Fibroblast of lung (primary cell): Measurements from ENCODE around the gene ZDHHC14. TPM values are rescaled to one million over a fixed set of nuclear protein-coding genes. Genes with fewer than 3 reads are reported as not detected.
A peak's percentile ranks its signal among the peaks of the same experiment; 100 is the strongest.

ENCODE experiments used
- DNase-seq, 2 donors: peaks; one replicate each; pipeline versions ENCODE4 v3.0.0 to v3.0.0-alpha.2; 2010; ENCODE audit warnings: low read depth in 2 of 2
- H2AFZ ChIP-seq: 2 replicates; pipeline ENCODE4 v1.5.1; 2012; ENCODE audit warnings: low read length, control low read depth, inconsistent platforms
- H3K27ac ChIP-seq: 2 replicates; pipeline ENCODE4 v1.5.1; 2011; ENCODE audit warnings: low read length, control low read depth; ENCODE audit not compliant: insufficient read depth
- H3K27me3 ChIP-seq: 2 replicates; pipeline ENCODE4 v1.5.1; 2011; ENCODE audit warnings: mild to moderate bottlenecking, low read length; ENCODE audit not compliant: control insufficient read depth, insufficient read depth
- H3K36me3 ChIP-seq: 2 replicates; pipeline ENCODE4 v1.5.1; 2011; ENCODE audit warnings: low read length; ENCODE audit not compliant: control insufficient read depth, insufficient read depth
- H3K4me1 ChIP-seq: 2 replicates; pipeline ENCODE4 v1.5.1; 2011; ENCODE audit warnings: low read length; ENCODE audit not compliant: control insufficient read depth, insufficient read depth; ENCODE audit errors: extremely low read depth
- H3K4me2 ChIP-seq: 2 replicates; pipeline ENCODE4 v1.5.1; 2011; ENCODE audit warnings: low read length, control low read depth; ENCODE audit not compliant: insufficient read depth; ENCODE audit errors: extremely low read depth
- H3K4me3 ChIP-seq, 4 experiments: fragments of 200-600 bp in 1 of 4; sonication (generic) in 1 of 4; replicated peaks in 1 of 4; 2 replicates each; pipeline ENCODE4 v1.5.1; 2011 to 2016; ENCODE audit warnings: low read length in 4 of 4, low read depth in 3 of 4, mild to moderate bottlenecking in 3 of 4, control low read depth in 2 of 4, inconsistent platforms in 1 of 4, mixed read lengths in 1 of 4; ENCODE audit not compliant: insufficient read depth in 1 of 4; ENCODE audit errors: control extremely low read depth in 1 of 4
- H3K79me2 ChIP-seq: 2 replicates; pipeline ENCODE4 v1.5.1; 2012; ENCODE audit warnings: mild to moderate bottlenecking, low read length, inconsistent platforms; ENCODE audit not compliant: control insufficient read depth, insufficient read depth
- H3K9ac ChIP-seq: 2 replicates; pipeline ENCODE4 v1.5.1; 2011; ENCODE audit warnings: mild to moderate bottlenecking, low read length, control low read depth; ENCODE audit not compliant: insufficient read depth
- H3K9me3 ChIP-seq: 2 replicates; pipeline ENCODE4 v1.5.1; 2012; ENCODE audit warnings: low read depth, low read length; ENCODE audit not compliant: control insufficient read depth, insufficient read depth
- H4K20me1 ChIP-seq: 2 replicates; pipeline ENCODE4 v1.5.1; 2011; ENCODE audit warnings: low read length; ENCODE audit not compliant: control insufficient read depth, insufficient read depth; ENCODE audit errors: extremely low read depth
- CTCF ChIP-seq, 2 donors: IDR thresholded peaks in 1 of 2; conservative IDR thresholded peaks in 1 of 2; 1 replicate in 1 of 2; 2 replicates in 1 of 2; pipeline ENCODE4 v1.5.1; 2011 to 2012; ENCODE audit warnings: low read length in 2 of 2, control low read depth in 1 of 2, inconsistent platforms in 1 of 2, low read depth in 1 of 2, mild to moderate bottlenecking in 1 of 2
- EZH2 ChIP-seq: IDR thresholded peaks from 2 replicates; pipeline ENCODE4 v1.5.1; 2012; ENCODE audit warnings: low read length, control low read depth, mild to moderate bottlenecking; ENCODE audit errors: missing control alignments
- polyA plus RNA-seq, 2 donors: library from polyadenylated mRNA; depleted of rRNA in 1 of 2; stranded (reverse) in 1 of 2; unstranded in 1 of 2; fragments of >200 nt; gene quantifications; 2 replicates each; pipeline ENCODE4 v1.2.1, GENCODE V29; 2011 to 2012; ENCODE audit warnings: missing spikeins in 1 of 2
- total RNA-seq: library from RNA; depleted of rRNA; stranded (reverse); fragments of >200 nt; gene quantifications from 2 replicates; pipeline ENCODE4 v1.2.1, GENCODE V29; 2014

The ZDHHC14 gene
- total and polyA plus RNA-seq, 2 donors (not counting 1 experiment from before 2014, with no cell fraction given), result 1.7 to 3.5 TPM

DNA sequence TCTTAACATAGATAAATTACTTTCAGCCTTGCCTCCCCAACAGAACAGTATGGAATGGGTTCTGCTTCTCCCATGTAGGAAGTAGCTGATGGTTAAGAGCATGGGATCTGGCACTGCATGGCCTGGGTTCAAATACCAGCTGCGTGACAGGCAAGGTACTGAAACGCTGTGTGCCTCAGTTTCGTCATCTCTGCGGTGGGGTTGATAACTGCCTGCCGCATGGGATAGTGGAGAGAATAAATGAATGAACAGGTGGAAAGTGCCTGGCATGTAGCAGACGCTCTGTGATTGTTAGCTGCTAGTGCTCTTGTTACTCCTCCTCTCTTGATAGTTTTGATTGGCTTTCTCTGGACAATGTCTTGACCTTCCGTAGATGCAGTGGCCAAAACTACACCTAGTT is 213.3 kb downstream of the ZDHHC14 start:
- Histone ChIP-seq H3K9ac (no peak overlapping the region), H3K79me2 (no peaks in the 10 kb centered on the region), H3K27ac (no peak overlapping the region), H3K9me3 (no peaks in the 10 kb centered on the region), H2AFZ (no peak overlapping the region), H4K20me1 (no peaks in the 10 kb centered on the region), H3K27me3 (no peaks in the 10 kb centered on the region), H3K4me1 (peaks cover 6% of the 10 kb centered on the region), H3K4me3 (no peak overlapping the region), H3K36me3 (no peaks in the 10 kb centered on the region), H3K4me2 (no peak overlapping the region)
- TF ChIP-seq CTCF (conservative IDR thresholded peaks at IDR 0.05 in 1 of 2, IDR thresholded peaks at IDR 0.05 in 1 of 2; ENCODE audit: low read depth in 1 of 2, low read length in 2 of 2) (no peak), EZH2 (no peak)
- DNase-seq, result no peak

GRCh38 chr6:157595768-157596167 is 214.8 kb downstream of the ZDHHC14 start:
- Histone ChIP-seq H3K4me1 (peaks cover 6% of the 10 kb centered on the region), H3K4me3 (no peak overlapping the region), H3K4me2 (no peak overlapping the region), H3K36me3 (no peaks in the 10 kb centered on the region), H3K27ac (no peak overlapping the region), H2AFZ (no peak overlapping the region), H3K27me3 (no peaks in the 10 kb centered on the region), H3K9ac (no peak overlapping the region), H4K20me1 (no peaks in the 10 kb centered on the region), H3K9me3 (no peaks in the 10 kb centered on the region), H3K79me2 (no peaks in the 10 kb centered on the region)
- TF ChIP-seq CTCF (conservative IDR thresholded peaks at IDR 0.05 in 1 of 2, IDR thresholded peaks at IDR 0.05 in 1 of 2; ENCODE audit: low read depth in 1 of 2, low read length in 2 of 2), result peak in 1 of 2 donors; percentile 2
- no peak for TF ChIP-seq EZH2
- DNase-seq, result no peak

GRCh38 chr6:157596461-157596860 is 215.5 kb downstream of the ZDHHC14 start:
- H4K20me1 ChIP-seq, result no peaks in the 10 kb centered on the region
- no peak overlapping the region for H3K9ac ChIP-seq
- H3K4me2 ChIP-seq, result peak overlapping the region; percentile 49
- H2AFZ ChIP-seq, result peak overlapping the region; percentile 29
- H3K27ac ChIP-seq, result no peak overlapping the region
- H3K27me3 ChIP-seq, result no peaks in the 10 kb centered on the region
- no peaks in the 10 kb centered on the region for H3K79me2 ChIP-seq
- H3K4me1 ChIP-seq, result peaks cover 6% of the 10 kb centered on the region
- H3K4me3 ChIP-seq, result no peak overlapping the region
- TF ChIP-seq EZH2 (no peak), CTCF (conservative IDR thresholded peaks at IDR 0.05 in 1 of 2, IDR thresholded peaks at IDR 0.05 in 1 of 2; ENCODE audit: low read depth in 1 of 2, low read length in 2 of 2) (no peak)
- H3K9me3 ChIP-seq, result no peaks in the 10 kb centered on the region
- DNase-seq, result peak in 1 of 2 donors; percentile 30
- no peaks in the 10 kb centered on the region for H3K36me3 ChIP-seq
